NB4 (cell line): Measurements from ENCODE around the gene PCSK6.
"Not testable (repeated sequence)": the region's sequence is repeated elsewhere in the genome, so short reads cannot be mapped to it uniquely, and the experiment has no call there.

Source experiments
- DNase-seq: peaks from one replicate; pipeline ENCODE4 v3.0.0; 2010; ENCODE audit warnings: low read depth
- H3K4me3 ChIP-seq: one replicate; pipeline ENCODE4 v1.5.1; 2011; ENCODE audit warnings: mild to moderate bottlenecking, low read depth, low read length, moderate library complexity
- MYC ChIP-seq: IDR thresholded peaks from 2 replicates; pipeline ENCODE4 v1.6.1; 2011; ENCODE audit warnings: low read depth, low read length
- POLR2A ChIP-seq: IDR thresholded peaks from 2 replicates; pipeline ENCODE4 v1.6.1; 2011; ENCODE audit warnings: mild to moderate bottlenecking; ENCODE audit not compliant: insufficient read length; ENCODE audit errors: extremely low read depth
- TF ChIP-seq, protein P1 (sequence below): IDR thresholded peaks from 2 replicates; pipeline ENCODE4 v1.6.1; 2011; ENCODE audit warnings: low read depth, low read length
- TF ChIP-seq, protein P2 (sequence below): IDR thresholded peaks from one replicate; pipeline ENCODE4 v1.5.1; 2012; ENCODE audit warnings: low read depth, low read length

Gene PCSK6

DNA sequence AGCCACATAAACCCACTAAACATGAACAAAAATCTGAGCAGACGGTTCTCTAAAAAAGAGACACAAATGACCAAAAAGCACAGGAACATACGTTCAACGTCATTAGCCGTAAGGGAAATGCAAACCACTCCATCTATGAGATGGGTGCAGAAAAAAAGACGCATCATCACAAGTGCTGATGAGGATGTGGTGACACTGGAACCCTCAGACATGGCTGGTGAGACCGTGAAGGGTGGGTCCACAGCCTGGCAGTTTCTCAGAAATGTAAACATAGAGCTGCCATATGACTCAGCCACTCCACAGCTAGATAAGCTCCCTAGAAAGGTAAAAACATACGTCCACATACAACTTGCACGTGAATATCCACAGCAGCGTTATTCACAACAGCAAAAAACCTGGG lies 23.3 kb downstream of the PCSK6 start:
- TF ChIP-seq, protein P1, sequence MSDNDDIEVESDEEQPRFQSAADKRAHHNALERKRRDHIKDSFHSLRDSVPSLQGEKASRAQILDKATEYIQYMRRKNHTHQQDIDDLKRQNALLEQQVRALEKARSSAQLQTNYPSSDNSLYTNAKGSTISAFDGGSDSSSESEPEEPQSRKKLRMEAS, result no peak
- TF ChIP-seq MYC (no peak), POLR2A (no peak)
- TF ChIP-seq, protein P2, sequence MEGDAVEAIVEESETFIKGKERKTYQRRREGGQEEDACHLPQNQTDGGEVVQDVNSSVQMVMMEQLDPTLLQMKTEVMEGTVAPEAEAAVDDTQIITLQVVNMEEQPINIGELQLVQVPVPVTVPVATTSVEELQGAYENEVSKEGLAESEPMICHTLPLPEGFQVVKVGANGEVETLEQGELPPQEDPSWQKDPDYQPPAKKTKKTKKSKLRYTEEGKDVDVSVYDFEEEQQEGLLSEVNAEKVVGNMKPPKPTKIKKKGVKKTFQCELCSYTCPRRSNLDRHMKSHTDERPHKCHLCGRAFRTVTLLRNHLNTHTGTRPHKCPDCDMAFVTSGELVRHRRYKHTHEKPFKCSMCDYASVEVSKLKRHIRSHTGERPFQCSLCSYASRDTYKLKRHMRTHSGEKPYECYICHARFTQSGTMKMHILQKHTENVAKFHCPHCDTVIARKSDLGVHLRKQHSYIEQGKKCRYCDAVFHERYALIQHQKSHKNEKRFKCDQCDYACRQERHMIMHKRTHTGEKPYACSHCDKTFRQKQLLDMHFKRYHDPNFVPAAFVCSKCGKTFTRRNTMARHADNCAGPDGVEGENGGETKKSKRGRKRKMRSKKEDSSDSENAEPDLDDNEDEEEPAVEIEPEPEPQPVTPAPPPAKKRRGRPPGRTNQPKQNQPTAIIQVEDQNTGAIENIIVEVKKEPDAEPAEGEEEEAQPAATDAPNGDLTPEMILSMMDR, result no peak
- DNase-seq, result no peak
- no peak overlapping the region for H3K4me3 ChIP-seq

DNA sequence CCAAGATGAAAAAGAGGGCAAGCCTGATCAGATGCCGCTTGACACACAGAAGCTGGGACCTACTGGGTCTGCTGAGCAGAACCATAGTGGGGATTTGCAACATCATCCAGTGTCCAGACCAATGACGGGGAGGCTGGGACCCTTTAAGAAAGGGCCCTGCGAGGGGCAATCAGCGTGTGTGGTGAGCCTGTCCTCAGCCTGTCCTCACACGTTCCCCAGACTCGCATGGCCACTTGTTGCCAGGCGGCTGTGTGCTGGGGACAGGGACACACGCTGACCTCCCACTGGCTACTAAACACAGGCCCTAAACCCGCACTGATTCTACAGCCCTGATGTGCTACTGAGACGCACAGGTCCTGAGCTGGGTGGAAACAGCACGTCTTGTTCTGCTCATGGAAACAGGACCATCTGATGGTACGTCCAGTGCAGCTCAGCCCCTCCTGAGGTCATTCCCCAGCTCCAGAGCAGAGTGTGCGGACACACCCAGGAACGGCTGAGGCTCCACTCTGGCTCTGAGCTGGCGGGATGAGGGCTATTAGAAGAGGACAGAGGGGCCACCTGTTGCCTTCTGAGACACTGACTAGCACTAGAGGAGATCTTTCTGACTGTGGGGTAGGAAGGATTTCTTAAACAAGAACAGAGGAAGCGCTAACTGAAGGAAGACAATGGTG lies 24.4 kb downstream of the PCSK6 start:
- no peak for TF ChIP-seq POLR2A
- TF ChIP-seq, protein P2, result no peak
- TF ChIP-seq MYC, result no peak
- TF ChIP-seq, protein P1, result no peak
- DNase-seq, result no peak
- H3K4me3 ChIP-seq, result no peak overlapping the region

DNA sequence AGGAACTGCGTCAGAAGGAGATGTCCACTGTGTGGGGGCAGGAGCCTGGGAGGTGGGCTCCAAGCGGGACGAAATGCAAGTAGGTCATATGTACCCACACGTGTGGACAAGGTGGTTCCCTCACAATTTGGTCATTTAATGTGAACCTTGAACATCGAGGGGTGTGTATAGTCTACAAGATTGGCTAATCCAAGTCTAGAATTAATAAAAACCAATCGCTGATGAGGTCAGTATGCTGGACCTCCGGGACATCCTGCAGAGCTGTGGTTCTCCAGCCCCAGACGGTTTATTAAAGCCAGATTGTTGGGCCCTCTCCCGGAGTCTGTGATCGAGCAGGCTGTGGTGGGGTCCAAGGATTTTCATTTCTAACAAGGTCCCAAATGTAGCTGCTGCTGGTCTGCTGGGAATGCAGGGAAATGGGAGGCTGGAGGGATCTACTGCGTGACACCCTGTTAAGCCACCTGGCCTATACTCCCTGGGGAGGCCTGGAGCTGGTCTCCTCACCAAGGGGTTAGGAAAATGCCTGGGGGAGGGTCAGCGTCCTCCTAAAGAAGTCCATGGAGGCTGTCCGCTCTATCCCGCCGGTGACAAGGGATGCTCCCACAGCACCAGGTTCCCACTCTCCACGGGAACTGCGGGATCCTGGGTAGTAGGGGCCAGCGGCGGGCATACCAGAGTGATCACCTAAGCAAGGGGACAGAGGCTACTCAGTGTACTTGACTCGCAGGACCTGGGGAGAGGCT lies 25.1 kb downstream of the PCSK6 start:
- DNase-seq, result no peak
- no peak overlapping the region for H3K4me3 ChIP-seq
- TF ChIP-seq, protein P2, result no peak
- TF ChIP-seq POLR2A (no peak), MYC (no peak)
- TF ChIP-seq, protein P1, result no peak

DNA sequence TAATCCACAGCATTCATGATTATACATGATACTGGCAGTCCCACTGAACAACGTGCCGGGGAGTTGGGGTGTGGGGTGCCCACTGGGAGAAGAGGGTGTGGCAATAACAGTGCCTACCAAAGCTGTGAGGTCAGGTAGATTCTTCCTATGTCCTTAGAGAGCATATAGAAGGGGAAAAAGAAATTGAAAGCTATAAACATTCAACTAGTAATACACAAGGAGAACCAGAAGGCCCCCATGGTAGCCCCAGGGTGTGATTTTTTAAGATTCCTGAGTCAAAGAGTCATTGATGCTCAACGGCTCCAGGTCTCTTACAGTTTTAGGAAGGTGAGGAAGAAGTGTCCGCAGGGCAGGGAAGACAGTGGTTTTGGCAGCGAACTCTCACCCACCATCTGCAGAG lies 25.8 kb downstream of the PCSK6 start:
- H3K4me3 ChIP-seq, DNase-seq: not testable (repeated sequence)

DNA sequence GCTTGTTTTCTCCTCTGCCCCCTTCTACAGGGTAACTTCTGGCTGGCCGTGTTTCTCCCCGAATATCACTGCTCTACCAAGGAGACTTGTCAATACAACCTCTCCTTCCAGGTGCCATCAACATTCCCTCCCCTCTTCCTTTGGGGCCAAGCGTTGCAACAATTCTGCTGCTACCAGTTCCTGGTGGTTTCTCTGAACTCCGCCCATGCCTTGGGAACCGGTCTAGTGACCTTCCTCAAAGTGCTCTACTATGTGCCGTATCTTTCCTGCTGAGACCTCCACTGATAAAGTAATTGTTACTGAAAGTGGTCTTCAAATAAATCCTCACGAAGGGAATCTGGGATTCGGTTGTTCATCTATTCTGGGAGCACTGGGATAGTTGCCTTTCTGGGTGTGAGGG lies 26.2 kb downstream of the PCSK6 start:
- TF ChIP-seq POLR2A (no peak), MYC (no peak)
- TF ChIP-seq, protein P1, result no peak
- TF ChIP-seq, protein P2, result no peak
- H3K4me3 ChIP-seq, result no peak overlapping the region
- DNase-seq, result no peak

DNA sequence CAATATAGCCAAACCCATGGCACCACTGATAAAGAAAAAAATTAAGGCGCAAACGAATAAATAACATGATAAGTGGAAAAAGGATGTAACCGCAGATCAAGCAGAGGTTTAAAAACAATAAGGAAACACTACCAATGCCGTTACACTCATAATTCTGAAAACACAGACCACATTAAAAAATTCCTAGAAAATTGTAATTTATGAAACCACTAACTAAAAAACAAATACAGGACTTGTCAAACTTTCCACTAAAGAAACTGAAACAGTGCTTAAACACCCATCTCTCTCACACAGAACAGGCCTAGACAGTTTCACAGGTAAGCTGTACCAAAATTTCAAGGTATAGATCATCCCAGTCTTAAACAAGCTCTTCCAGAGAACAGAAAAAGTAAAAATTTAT lies 28.4 kb downstream of the PCSK6 start:
- TF ChIP-seq, protein P2, result no peak
- TF ChIP-seq POLR2A (no peak), MYC (no peak)
- TF ChIP-seq, protein P1, result no peak
- no peak for DNase-seq
- no peak overlapping the region for H3K4me3 ChIP-seq
